ENCODE results near the gene FAM234B.

Gene FAM234B

GRCh38 chr12:13124656-13125505 lies 80.7 kb downstream of the FAM234B start:
- no peak for DNase-seq

DNA sequence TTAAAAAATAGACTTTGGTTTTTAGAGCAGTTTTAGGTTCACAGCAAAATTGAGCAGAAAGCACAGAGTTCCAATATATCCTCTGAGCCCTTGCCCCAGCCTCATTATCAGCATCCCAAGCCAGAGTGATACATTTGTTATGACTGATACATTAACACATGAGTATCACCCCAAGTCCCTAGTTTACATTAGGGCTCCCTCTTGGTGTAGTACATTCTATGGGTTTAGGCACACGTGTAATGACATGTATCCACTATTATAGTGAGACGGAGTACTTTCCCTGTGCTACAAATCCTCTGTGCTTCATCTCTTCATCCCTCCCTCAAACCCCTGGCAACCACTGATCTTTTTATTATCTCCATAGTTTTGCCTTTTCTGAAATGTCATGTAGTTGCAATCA lies 81.8 kb downstream of the FAM234B start:
- no peak for DNase-seq

DNA sequence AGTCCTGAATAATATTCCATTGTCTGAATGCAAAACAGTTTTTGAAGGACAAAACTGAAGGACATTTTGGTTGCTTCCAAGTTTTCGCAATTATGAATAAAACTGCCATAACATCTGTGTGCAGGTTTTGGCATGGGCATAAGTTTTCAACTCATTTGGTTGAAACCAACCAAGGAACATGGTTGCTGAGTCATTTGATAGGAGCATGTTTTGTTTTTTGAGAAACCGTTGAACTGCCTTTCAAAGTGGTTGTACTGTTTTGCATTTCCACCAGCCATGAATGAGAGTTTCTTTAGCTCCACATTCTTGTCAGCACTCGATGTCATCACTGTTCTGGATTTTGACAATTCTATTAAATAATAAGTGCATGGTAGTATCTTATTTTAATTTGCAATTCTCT lies 82.3 kb downstream of the FAM234B start:
- no peak for DNase-seq

DNA sequence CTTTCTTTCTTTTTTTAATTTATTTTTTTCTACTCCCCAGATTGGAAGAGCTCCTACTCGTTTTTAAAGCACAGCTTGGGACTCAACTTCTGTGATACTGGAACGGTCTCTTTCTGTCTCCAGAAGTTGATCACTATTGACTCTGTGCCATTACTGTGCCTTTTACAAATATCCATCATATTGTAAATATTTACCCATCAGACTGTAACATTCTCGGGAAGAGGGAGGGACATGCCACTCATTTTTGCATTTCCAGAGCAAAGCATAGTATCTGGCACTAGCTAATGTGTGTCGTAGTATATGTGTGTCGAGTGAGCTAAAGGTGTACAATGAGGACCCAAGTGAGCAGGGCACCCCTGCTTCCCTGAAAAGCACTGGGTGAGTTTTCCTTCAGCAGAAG lies 83.3 kb downstream of the FAM234B start:
- DNase-seq = no peak

GRCh38 chr12:13128291-13128965 lies 84.2 kb downstream of the FAM234B start:
- no peak for DNase-seq

DNA sequence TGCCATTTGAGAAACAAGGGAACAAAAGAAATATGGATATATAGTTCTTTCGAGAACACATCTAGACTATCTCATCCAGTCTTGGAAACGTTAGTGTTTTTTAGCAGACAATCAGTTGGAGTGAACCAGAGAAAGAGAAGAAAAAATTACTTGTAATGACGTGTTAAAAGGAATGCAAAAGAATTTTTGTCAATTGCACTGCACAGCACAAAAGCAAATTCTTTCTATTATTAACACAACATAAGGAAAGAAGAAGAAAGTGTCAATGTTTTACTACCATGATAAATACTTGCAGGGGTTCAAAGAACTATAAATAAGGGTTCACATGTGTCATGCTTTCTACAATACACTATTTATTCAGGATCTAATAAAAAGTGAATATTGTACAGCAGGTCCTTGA lies 86.8 kb downstream of the FAM234B start:
- no peak for DNase-seq
